Activated T-cell treated with anti-CD3 and anti-CD28 coated beads for 24 hours (primary cell): ENCODE data around the gene ATP8A2.

Experiments
- DNase-seq: peaks from one replicate; pipeline ENCODE4 v3.0.0-alpha.2; 2020; ENCODE audit warnings: low read depth

ATP8A2 gene

GRCh38 chr13:25630329-25630900, 258.6 kb downstream of the ATP8A2 start:
- DNase-seq, result no peak

- DNase-seq, result no peak
Observed at GRCh38 chr13:25632166-25632888, 260.6 kb downstream of the ATP8A2 start.

GRCh38 chr13:25633093-25633492, 261.3 kb downstream of the ATP8A2 start:
- no peak for DNase-seq

GRCh38 chr13:25645681-25646080, 273.9 kb downstream of the ATP8A2 start:
- no peak for DNase-seq

- no peak for DNase-seq
Observed at GRCh38 chr13:25649001-25649633, 277.3 kb downstream of the ATP8A2 start.

- no peak for DNase-seq
Observed at GRCh38 chr13:25652764-25653163, 281.0 kb downstream of the ATP8A2 start.

- DNase-seq, result no peak
Observed at GRCh38 chr13:25654322-25654721, 282.5 kb downstream of the ATP8A2 start.

GRCh38 chr13:25657157-25657556, 285.4 kb downstream of the ATP8A2 start:
- no peak for DNase-seq

- no peak for DNase-seq
Observed at GRCh38 chr13:25659091-25659795, 287.5 kb downstream of the ATP8A2 start.

- no peak for DNase-seq
Observed at GRCh38 chr13:25660996-25661395, 289.2 kb downstream of the ATP8A2 start.

GRCh38 chr13:25662516-25662915, 290.7 kb downstream of the ATP8A2 start:
- no peak for DNase-seq

- DNase-seq, result no peak
Observed at GRCh38 chr13:25668345-25668744, 296.6 kb downstream of the ATP8A2 start.

- no peak for DNase-seq
Observed at GRCh38 chr13:25673711-25674110, 301.9 kb downstream of the ATP8A2 start.

GRCh38 chr13:25674371-25674770, 302.6 kb downstream of the ATP8A2 start:
- DNase-seq, result no peak

- DNase-seq, result no peak
Observed at GRCh38 chr13:25675060-25675459, 303.3 kb downstream of the ATP8A2 start.

GRCh38 chr13:25677956-25678355, 306.2 kb downstream of the ATP8A2 start:
- no peak for DNase-seq

- no peak for DNase-seq
Observed at GRCh38 chr13:25678398-25678797, 306.6 kb downstream of the ATP8A2 start.

- no peak for DNase-seq
Observed at GRCh38 chr13:25679159-25679558, 307.4 kb downstream of the ATP8A2 start.

GRCh38 chr13:25679936-25680335, 308.2 kb downstream of the ATP8A2 start:
- DNase-seq, result no peak

GRCh38 chr13:25682276-25682675, 310.5 kb downstream of the ATP8A2 start:
- DNase-seq, result no peak

- DNase-seq, result no peak
Observed at GRCh38 chr13:25683056-25683455, 311.3 kb downstream of the ATP8A2 start.

GRCh38 chr13:25683662-25684370, 312.0 kb downstream of the ATP8A2 start:
- no peak for DNase-seq
